Stimulated activated CD8-positive, alpha-beta memory T cell treated with anti-CD3 and anti-CD28 coated beads, Interleukin-15, amount 100 ng/mL, for 4 hours (primary cell): ENCODE results near the gene CRY2.

Source experiments
- DNase-seq, 2 donors: peaks; one replicate each; pipeline ENCODE4 v3.0.0-alpha.2; 2020; ENCODE audit warnings: low read depth in 2 of 2

The CRY2 gene

GRCh38 chr11:45930951-45931570 is 83.8 kb downstream of the CRY2 start:
- DNase-seq, result no peak

- DNase-seq, result no peak
Observed at GRCh38 chr11:45931739-45932138, 84.5 kb downstream of the CRY2 start.

GRCh38 chr11:45932217-45932616 is 84.9 kb downstream of the CRY2 start:
- no peak for DNase-seq
